Measurements from ENCODE around the gene PHTF2.

- TF ChIP-seq REST (IDR thresholded peaks at IDR 0.05; ENCODE audit: insufficient read depth in 1 of 2, low read depth in 2 of 2, low read length in 2 of 2): no peak
- no peak for TF ChIP-seq SIN3A (IDR thresholded peaks at IDR 0.05; ENCODE audit: borderline replicate concordance, insufficient read depth, low read length)
- TF ChIP-seq POLR2AphosphoS5 (IDR thresholded peaks at IDR 0.05; ENCODE audit: low read depth, low read length): no peak; the same call in 1 of the 2 replicates
- 0 out of 2 replicates have a peak, but pooled peaks have one; percentile 50 for TF ChIP-seq TAF1 (IDR thresholded peaks at IDR 0.05; ENCODE audit: borderline replicate concordance, insufficient read depth, low read length)
- TF ChIP-seq FOXP2 (optimal IDR thresholded peaks at IDR 0.05; ENCODE audit: borderline replicate concordance, extremely low read depth, extremely low read length, insufficient read depth): no peak
Observed at GRCh38 chr7:77797734-77798393, 709 bp upstream of the PHTF2 start.

All from PFSK-1 (cell line).